HEK293 (cell line): Measurements from ENCODE around the gene BTG4.

Source experiments
- GFI1B ChIP-seq: fragments of 450-650 bp; formaldehyde crosslinking; IDR thresholded peaks from 2 replicates; pipeline ENCODE4 v1.5.1; 2016; ENCODE audit warnings: missing biosample characterization, missing genetic modification characterization
- GLI4 ChIP-seq: fragments of 450-650 bp; formaldehyde crosslinking; IDR thresholded peaks from 2 replicates; pipeline ENCODE4 v1.5.1; 2016; ENCODE audit warnings: missing biosample characterization, missing genetic modification characterization
- KLF1 ChIP-seq: fragments of 450-650 bp; formaldehyde crosslinking; IDR thresholded peaks from 2 replicates; pipeline ENCODE4 v1.5.1; 2016; ENCODE audit warnings: missing biosample characterization, missing genetic modification characterization
- OSR2 ChIP-seq: fragments of 450-650 bp; formaldehyde crosslinking; IDR thresholded peaks from 2 replicates; pipeline ENCODE4 v1.5.1; 2016; ENCODE audit warnings: missing biosample characterization, missing genetic modification characterization
- SCRT2 ChIP-seq: fragments of 450-650 bp; formaldehyde crosslinking; IDR thresholded peaks from 2 replicates; pipeline ENCODE4 v1.5.1; 2016; ENCODE audit warnings: missing biosample characterization, missing genetic modification characterization
- SP7 ChIP-seq: fragments of 450-650 bp; formaldehyde crosslinking; IDR thresholded peaks from 2 replicates; pipeline ENCODE4 v1.5.1; 2016; ENCODE audit warnings: missing biosample characterization, missing genetic modification characterization
- TCF7L2 ChIP-seq: IDR thresholded peaks from 2 replicates; pipeline ENCODE4 v1.6.1; 2011; ENCODE audit warnings: low read depth, mild to moderate bottlenecking, inconsistent platforms, low read length, moderate library complexity, borderline replicate concordance
- WT1 ChIP-seq: fragments of 450-650 bp; formaldehyde crosslinking; IDR thresholded peaks from 2 replicates; pipeline ENCODE4 v1.5.1; 2016; ENCODE audit warnings: missing biosample characterization, missing genetic modification characterization
- ZBTB20 ChIP-seq: fragments of 450-650 bp; formaldehyde crosslinking; IDR thresholded peaks from 2 replicates; pipeline ENCODE4 v1.5.1; 2016; ENCODE audit warnings: missing biosample characterization, missing genetic modification characterization
- ZFHX2 ChIP-seq: fragments of 450-650 bp; formaldehyde crosslinking; conservative IDR thresholded peaks from 2 replicates; pipeline ENCODE4 v1.5.1; 2016; ENCODE audit warnings: missing biosample characterization, missing genetic modification characterization
- ZNF155 ChIP-seq: fragments of 450-650 bp; formaldehyde crosslinking; IDR thresholded peaks from 2 replicates; pipeline ENCODE4 v1.5.1; 2016; ENCODE audit warnings: missing biosample characterization, missing genetic modification characterization
- ZNF2 ChIP-seq: fragments of 450-650 bp; formaldehyde crosslinking; IDR thresholded peaks from 2 replicates; pipeline ENCODE4 v1.5.1; 2016; ENCODE audit warnings: missing biosample characterization, missing genetic modification characterization
- ZNF239 ChIP-seq: fragments of 450-650 bp; formaldehyde crosslinking; IDR thresholded peaks from 2 replicates; pipeline ENCODE4 v1.5.1; 2016; ENCODE audit warnings: missing biosample characterization, missing genetic modification characterization
- ZNF26 ChIP-seq: fragments of 450-650 bp; formaldehyde crosslinking; IDR thresholded peaks from 2 replicates; pipeline ENCODE4 v1.5.1; 2016; ENCODE audit warnings: missing biosample characterization, missing genetic modification characterization
- ZNF335 ChIP-seq: fragments of 450-650 bp; formaldehyde crosslinking; conservative IDR thresholded peaks from 2 replicates; pipeline ENCODE4 v1.5.1; 2016; ENCODE audit warnings: missing biosample characterization, missing genetic modification characterization
- ZNF366 ChIP-seq: fragments of 450-650 bp; formaldehyde crosslinking; conservative IDR thresholded peaks from 2 replicates; pipeline ENCODE4 v1.5.1; 2016; ENCODE audit warnings: missing biosample characterization, missing genetic modification characterization
- ZNF391 ChIP-seq: fragments of 450-650 bp; formaldehyde crosslinking; IDR thresholded peaks from 2 replicates; pipeline ENCODE4 v1.5.1; 2016; ENCODE audit warnings: low read depth, missing biosample characterization, missing genetic modification characterization, borderline replicate concordance
- ZNF518A ChIP-seq: fragments of 450-650 bp; formaldehyde crosslinking; conservative IDR thresholded peaks from 2 replicates; pipeline ENCODE4 v1.5.1; 2016; ENCODE audit warnings: low read depth, missing biosample characterization, missing genetic modification characterization
- ZNF549 ChIP-seq: fragments of 450-650 bp; IDR thresholded peaks from 2 replicates; pipeline ENCODE4 v1.5.1; 2018; ENCODE audit warnings: missing biosample characterization, missing genetic modification characterization, mild to moderate bottlenecking, inconsistent platforms, moderate library complexity
- ZNF560 ChIP-seq: fragments of 450-650 bp; formaldehyde crosslinking; IDR thresholded peaks from 2 replicates; pipeline ENCODE4 v1.5.1; 2017; ENCODE audit warnings: missing biosample characterization, missing genetic modification characterization, borderline replicate concordance
- ZNF654 ChIP-seq: fragments of 450-650 bp; formaldehyde crosslinking; IDR thresholded peaks from 2 replicates; pipeline ENCODE4 v1.5.1; 2016; ENCODE audit warnings: low read depth, missing biosample characterization, missing genetic modification characterization
- ZNF692 ChIP-seq: fragments of 450-650 bp; formaldehyde crosslinking; IDR thresholded peaks from 2 replicates; pipeline ENCODE4 v1.5.1; 2016; ENCODE audit warnings: missing biosample characterization, missing genetic modification characterization
- ZNF776 ChIP-seq: fragments of 450-650 bp; formaldehyde crosslinking; IDR thresholded peaks from 2 replicates; pipeline ENCODE4 v1.5.0; 2017; ENCODE audit warnings: missing biosample characterization, missing genetic modification characterization, borderline replicate concordance
- ZSCAN30 ChIP-seq: fragments of 450-650 bp; IDR thresholded peaks from 2 replicates; pipeline ENCODE4 v1.5.1; 2018; ENCODE audit warnings: missing biosample characterization, mild to moderate bottlenecking, missing genetic modification characterization, moderate library complexity
- TF ChIP-seq, protein P1 (sequence below): fragments of 450-650 bp; IDR thresholded peaks from 2 replicates; pipeline ENCODE4 v1.5.1; 2018; ENCODE audit warnings: missing biosample characterization, mild to moderate bottlenecking, missing genetic modification characterization
- TF ChIP-seq, protein P2 (sequence below): fragments of 450-650 bp; formaldehyde crosslinking; IDR thresholded peaks from 2 replicates; pipeline ENCODE4 v1.5.1; 2017; ENCODE audit warnings: missing biosample characterization, missing genetic modification characterization
- TF ChIP-seq, protein P3 (sequence below): fragments of 450-650 bp; formaldehyde crosslinking; IDR thresholded peaks from 2 replicates; pipeline ENCODE4 v1.5.1; 2016; ENCODE audit warnings: missing biosample characterization, missing genetic modification characterization

The BTG4 gene

DNA sequence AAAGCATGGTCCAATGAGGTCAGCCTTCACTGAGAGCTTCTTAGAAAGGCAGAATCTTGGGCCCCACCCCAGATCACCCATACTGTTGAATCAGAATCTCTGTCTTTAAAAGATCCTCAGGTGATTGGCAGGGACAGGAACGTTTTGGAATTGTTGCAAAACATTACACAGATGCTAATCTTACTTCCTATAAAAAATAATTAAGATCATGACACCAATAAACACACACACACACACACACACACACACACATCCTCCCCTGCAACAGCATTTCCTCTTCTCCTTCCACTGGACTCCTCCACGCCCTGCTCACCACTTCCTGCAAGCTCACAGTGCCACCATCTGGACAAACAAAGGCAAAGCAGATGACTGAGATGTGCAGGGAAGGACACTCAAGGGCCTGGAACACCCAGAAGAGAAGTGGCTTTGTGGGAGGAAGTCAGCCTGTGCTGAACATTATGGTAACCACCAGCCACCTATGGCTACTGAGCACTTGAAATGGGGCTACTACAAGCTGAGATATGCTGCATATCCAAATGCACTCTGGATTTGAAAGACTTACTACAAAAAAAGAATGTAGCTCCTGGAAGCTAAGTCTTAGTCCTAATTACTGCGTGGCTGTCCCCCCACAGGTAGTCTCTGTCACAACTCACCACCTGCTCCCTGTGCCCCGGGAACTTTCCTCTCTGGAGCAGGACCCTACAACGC is 65.6 kb downstream of the BTG4 start (continued):
- TF ChIP-seq ZNF155 (tag by site-specific recombination) = no peak
- no peak for TF ChIP-seq GFI1B
- TF ChIP-seq TCF7L2 = no peak
- TF ChIP-seq ZBTB20 (tag by site-specific recombination) = peak; percentile 70
- 0 out of 2 replicates have a peak, but pooled peaks have one; percentile 33 for TF ChIP-seq ZNF518A (tag by site-specific recombination)
- TF ChIP-seq ZNF391 (tag by site-specific recombination) = peak; percentile 23; the same call in 1 of the 2 replicates
- peak; percentile 84 for TF ChIP-seq SCRT2 (tag by site-specific recombination)
- TF ChIP-seq ZNF692 (tag by site-specific recombination) = peak; percentile 64
- TF ChIP-seq ZNF239 (tag by site-specific recombination) = no peak
- TF ChIP-seq ZNF654 = peak; percentile 100
- TF ChIP-seq ZNF366 (tag by site-specific recombination) = peak; percentile 78
- peak; percentile 35; the same call in 1 of the 2 replicates for TF ChIP-seq KLF1 (tag by site-specific recombination)
- TF ChIP-seq, protein P1, sequence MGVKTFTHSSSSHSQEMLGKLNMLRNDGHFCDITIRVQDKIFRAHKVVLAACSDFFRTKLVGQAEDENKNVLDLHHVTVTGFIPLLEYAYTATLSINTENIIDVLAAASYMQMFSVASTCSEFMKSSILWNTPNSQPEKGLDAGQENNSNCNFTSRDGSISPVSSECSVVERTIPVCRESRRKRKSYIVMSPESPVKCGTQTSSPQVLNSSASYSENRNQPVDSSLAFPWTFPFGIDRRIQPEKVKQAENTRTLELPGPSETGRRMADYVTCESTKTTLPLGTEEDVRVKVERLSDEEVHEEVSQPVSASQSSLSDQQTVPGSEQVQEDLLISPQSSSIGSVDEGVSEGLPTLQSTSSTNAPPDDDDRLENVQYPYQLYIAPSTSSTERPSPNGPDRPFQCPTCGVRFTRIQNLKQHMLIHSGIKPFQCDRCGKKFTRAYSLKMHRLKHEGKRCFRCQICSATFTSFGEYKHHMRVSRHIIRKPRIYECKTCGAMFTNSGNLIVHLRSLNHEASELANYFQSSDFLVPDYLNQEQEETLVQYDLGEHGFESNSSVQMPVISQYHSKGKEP (tag by site-specific recombination) = no peak
- peak; percentile 41 for TF ChIP-seq ZNF335 (tag by site-specific recombination)
- TF ChIP-seq, protein P2, sequence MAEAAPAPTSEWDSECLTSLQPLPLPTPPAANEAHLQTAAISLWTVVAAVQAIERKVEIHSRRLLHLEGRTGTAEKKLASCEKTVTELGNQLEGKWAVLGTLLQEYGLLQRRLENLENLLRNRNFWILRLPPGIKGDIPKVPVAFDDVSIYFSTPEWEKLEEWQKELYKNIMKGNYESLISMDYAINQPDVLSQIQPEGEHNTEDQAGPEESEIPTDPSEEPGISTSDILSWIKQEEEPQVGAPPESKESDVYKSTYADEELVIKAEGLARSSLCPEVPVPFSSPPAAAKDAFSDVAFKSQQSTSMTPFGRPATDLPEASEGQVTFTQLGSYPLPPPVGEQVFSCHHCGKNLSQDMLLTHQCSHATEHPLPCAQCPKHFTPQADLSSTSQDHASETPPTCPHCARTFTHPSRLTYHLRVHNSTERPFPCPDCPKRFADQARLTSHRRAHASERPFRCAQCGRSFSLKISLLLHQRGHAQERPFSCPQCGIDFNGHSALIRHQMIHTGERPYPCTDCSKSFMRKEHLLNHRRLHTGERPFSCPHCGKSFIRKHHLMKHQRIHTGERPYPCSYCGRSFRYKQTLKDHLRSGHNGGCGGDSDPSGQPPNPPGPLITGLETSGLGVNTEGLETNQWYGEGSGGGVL (tag by site-specific recombination) = peak; percentile 51
- TF ChIP-seq ZFHX2 (tag by site-specific recombination) = peak; percentile 60
- TF ChIP-seq OSR2 = no peak
- 0 out of 2 replicates have a peak, but pooled peaks have one; percentile 62 for TF ChIP-seq ZNF2 (tag by site-specific recombination)
- TF ChIP-seq ZSCAN30 (tag by site-specific recombination) = peak; percentile 23; the same call in 1 of the 2 replicates
- no peak for TF ChIP-seq ZNF549 (tag by site-specific recombination)
- TF ChIP-seq ZNF560 = no peak
- no peak for TF ChIP-seq ZNF26 (tag by site-specific recombination)
- TF ChIP-seq, protein P3, sequence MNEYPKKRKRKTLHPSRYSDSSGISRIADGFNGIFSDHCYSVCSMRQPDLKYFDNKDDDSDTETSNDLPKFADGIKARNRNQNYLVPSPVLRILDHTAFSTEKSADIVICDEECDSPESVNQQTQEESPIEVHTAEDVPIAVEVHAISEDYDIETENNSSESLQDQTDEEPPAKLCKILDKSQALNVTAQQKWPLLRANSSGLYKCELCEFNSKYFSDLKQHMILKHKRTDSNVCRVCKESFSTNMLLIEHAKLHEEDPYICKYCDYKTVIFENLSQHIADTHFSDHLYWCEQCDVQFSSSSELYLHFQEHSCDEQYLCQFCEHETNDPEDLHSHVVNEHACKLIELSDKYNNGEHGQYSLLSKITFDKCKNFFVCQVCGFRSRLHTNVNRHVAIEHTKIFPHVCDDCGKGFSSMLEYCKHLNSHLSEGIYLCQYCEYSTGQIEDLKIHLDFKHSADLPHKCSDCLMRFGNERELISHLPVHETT (tag by site-specific recombination) = no peak
- no peak for TF ChIP-seq ZNF776 (tag by site-specific recombination)
- TF ChIP-seq GLI4 (tag by site-specific recombination) = no peak
- TF ChIP-seq SP7 = 0 out of 2 replicates have a peak, but pooled peaks have one; percentile 30
- 0 out of 2 replicates have a peak, but pooled peaks have one; percentile 11 for TF ChIP-seq WT1
